Measurements from ENCODE around the gene TENM3. TPM values are rescaled to one million over a fixed set of nuclear protein-coding genes. Genes with fewer than 3 reads are reported as not detected.

The TENM3 gene
- total and polyA plus RNA-seq, 2 of the 8 experiments (the other 6 are each of a cell fraction or from before 2014, with no cell fraction given): 36.9 to 69.3 TPM

DNA sequence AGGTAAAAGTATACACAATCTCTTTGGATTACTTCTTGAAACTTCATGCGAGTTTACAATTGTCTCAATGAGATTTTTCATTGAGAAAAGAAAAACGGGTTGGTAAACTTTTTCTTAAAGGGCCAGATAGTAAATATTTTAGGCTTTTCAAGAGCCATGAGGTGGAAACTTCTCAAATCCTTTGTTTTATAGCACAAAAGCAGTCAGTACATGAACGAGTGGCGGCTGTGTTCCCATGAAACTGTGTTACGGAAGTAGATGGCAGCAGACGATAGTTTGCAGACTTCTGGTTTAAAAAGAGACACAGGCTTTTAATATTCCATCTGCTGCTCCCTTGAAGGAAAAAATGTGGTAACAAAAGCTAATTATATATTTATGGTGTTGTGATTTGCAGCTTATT is 332.0 kb downstream of the TENM3 start:
- Histone ChIP-seq H2BK120ac (replicated peaks; ENCODE audit: low read depth, low read length) (no peak overlapping the region), H3K23ac (ENCODE audit: insufficient read length) (no peak overlapping the region), H3K56ac (replicated peaks; ENCODE audit: insufficient read length, low read depth, low read length) (no peak overlapping the region), H3K23me2 (ENCODE audit: low read depth, low read length) (no peaks in the 10 kb centered on the region), H2BK12ac (ENCODE audit: low read depth, low read length) (no peak overlapping the region), H2BK15ac (ENCODE audit: low read length) (no peak overlapping the region), H3K79me1 (ENCODE audit: low read depth, low read length) (no peaks in the 10 kb centered on the region), H2BK20ac (ENCODE audit: low read length) (no peak overlapping the region), H3K79me2 (ENCODE audit: control insufficient read depth in 1 of 2, insufficient read depth in 2 of 2, low read length in 2 of 2) (no peaks in the 10 kb centered on the region; a peak in 2 of 4 replicates), H2AFZ (ENCODE audit: low read length) (no peak overlapping the region), H3K36me3 (ENCODE audit: control insufficient read depth in 2 of 4, insufficient read depth in 4 of 4, low read length in 3 of 4) (no peaks in the 10 kb centered on the region), H3K4ac (replicated peaks; ENCODE audit: insufficient read length, low read depth, low read length) (no peak overlapping the region), H3K4me3 (ENCODE audit: extremely low read depth in 1 of 4, insufficient read depth in 2 of 4, low read depth in 3 of 4, low read length in 4 of 4) (no peak overlapping the region), H2BK5ac (ENCODE audit: low read depth, low read length) (no peak overlapping the region), H3K27me3 (replicated peaks in 1 of 4; ENCODE audit: control insufficient read depth in 3 of 4, extremely low read depth in 1 of 4, insufficient read depth in 3 of 4, low read length in 3 of 4) (no peaks in the 10 kb centered on the region), H3K14ac (ENCODE audit: insufficient read length) (no peak overlapping the region), H3K9ac (replicated peaks in 1 of 4; ENCODE audit: extremely low read depth in 1 of 4, low read depth in 3 of 4, low read length in 3 of 4) (no peak overlapping the region), H3K4me2 (ENCODE audit: insufficient read depth in 1 of 2, low read depth in 2 of 2, low read length in 2 of 2) (no peak overlapping the region), H3K9me3 (ENCODE audit: insufficient read depth in 2 of 2, low read depth in 1 of 2, low read length in 1 of 2) (no peaks in the 10 kb centered on the region), H4K5ac (ENCODE audit: insufficient read length, low read depth, low read length) (no peak overlapping the region), H3K27ac (ENCODE audit: low read depth, low read length) (no peak overlapping the region), H2AK5ac (ENCODE audit: low read depth, low read length) (no peak overlapping the region), H4K8ac (ENCODE audit: extremely low read depth, insufficient read depth, low read length) (no peak overlapping the region), H3K18ac (ENCODE audit: extremely low read depth, low read length) (no peak overlapping the region), H4K91ac (replicated peaks; ENCODE audit: insufficient read length, low read length) (no peak overlapping the region), H4K20me1 (replicated peaks in 1 of 2; ENCODE audit: control insufficient read depth in 1 of 2, insufficient read depth in 2 of 2, low read length in 2 of 2) (no peaks in the 10 kb centered on the region), H3K4me1 (replicated peaks in 1 of 4; ENCODE audit: control insufficient read depth in 3 of 4, insufficient read depth in 4 of 4, low read length in 3 of 4) (peaks cover 0 to 9% (median 6%) of the 10 kb centered on the region in 4 experiments; a peak in 4 of 7 replicates)
- WGBS, 2 experiments (ENCODE audit: extremely low coverage in 1 of 2, insufficient coverage in 1 of 2, insufficient read length in 1 of 2, insufficient replicate concordance in 2 of 2, low coverage in 1 of 2, low lambda C conversion rate in 2 of 2, missing lambda C conversion rate in 1 of 2): 74% methylated on average over 6 of the region's 6 CpGs; no CpG with 5 or more reads in 1 of the 2 experiments
- CTCF ChIA-PET (ENCODE audit: partially characterized antibody): interaction anchor here (0.7 kb wide), 1 partner anchor 27 kb away, joined by 3 read pairs; no protein-coding TSS in a partner anchor
- DNase-seq (ENCODE audit: low read depth in 1 of 2, low spot score in 2 of 2): no peak
- TF ChIP-seq CHD1 (IDR thresholded peaks at IDR 0.05; ENCODE audit: low read depth, low read length) (no peak), HDAC2 (IDR thresholded peaks at IDR 0.05; ENCODE audit: borderline replicate concordance in 1 of 2, low read depth in 2 of 2, low read length in 2 of 2) (no peak), SIX5 (IDR thresholded peaks at IDR 0.05; ENCODE audit: low read depth, low read length) (no peak), EP300 (IDR thresholded peaks at IDR 0.05; ENCODE audit: borderline replicate concordance in 1 of 2, low read depth in 2 of 2, low read length in 2 of 2) (no peak), SP1 (IDR thresholded peaks at IDR 0.05; ENCODE audit: low read depth, low read length) (no peak), TCF12 (IDR thresholded peaks at IDR 0.05; ENCODE audit: low read depth, low read length) (no peak), TBP (IDR thresholded peaks at IDR 0.05; ENCODE audit: low read depth, low read length) (no peak), ASH2L (IDR thresholded peaks at IDR 0.05; ENCODE audit: low read length) (no peak), TAF1 (IDR thresholded peaks at IDR 0.05; ENCODE audit: low read depth, low read length) (no peak)
- TF ChIP-seq, protein P1, sequence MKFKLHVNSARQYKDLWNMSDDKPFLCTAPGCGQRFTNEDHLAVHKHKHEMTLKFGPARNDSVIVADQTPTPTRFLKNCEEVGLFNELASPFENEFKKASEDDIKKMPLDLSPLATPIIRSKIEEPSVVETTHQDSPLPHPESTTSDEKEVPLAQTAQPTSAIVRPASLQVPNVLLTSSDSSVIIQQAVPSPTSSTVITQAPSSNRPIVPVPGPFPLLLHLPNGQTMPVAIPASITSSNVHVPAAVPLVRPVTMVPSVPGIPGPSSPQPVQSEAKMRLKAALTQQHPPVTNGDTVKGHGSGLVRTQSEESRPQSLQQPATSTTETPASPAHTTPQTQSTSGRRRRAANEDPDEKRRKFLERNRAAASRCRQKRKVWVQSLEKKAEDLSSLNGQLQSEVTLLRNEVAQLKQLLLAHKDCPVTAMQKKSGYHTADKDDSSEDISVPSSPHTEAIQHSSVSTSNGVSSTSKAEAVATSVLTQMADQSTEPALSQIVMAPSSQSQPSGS (IDR thresholded peaks at IDR 0.05; ENCODE audit: low read length): no peak
- FAIRE-seq: no peak
- POLR2A ChIA-PET (ENCODE audit: partially characterized antibody): no interaction called here
